Progenitor cell of endocrine pancreas (in vitro differentiated cells): ENCODE measurements around the gene PRMT3. TPM values are rescaled to one million over a fixed set of nuclear protein-coding genes. Genes with fewer than 3 reads are reported as not detected.

ENCODE experiments used
- DNase-seq: peaks from one replicate; pipeline ENCODE4 v3.0.0; 2021; ENCODE audit warnings: low spot score; ENCODE audit not compliant: unreplicated experiment
- H3K27ac Mint-ChIP-seq: 2 replicates; pipeline ENCODE4 v1.8.0; 2021; ENCODE audit warnings: mild to moderate bottlenecking, moderate library complexity, mixed read lengths
- H3K27me3 Mint-ChIP-seq: 2 replicates; pipeline ENCODE4 v1.8.0; 2021; ENCODE audit warnings: mixed read lengths
- H3K36me3 Mint-ChIP-seq: 2 replicates; pipeline ENCODE4 v1.8.0; 2022; ENCODE audit warnings: mixed read lengths; ENCODE audit not compliant: insufficient read depth
- H3K4me1 Mint-ChIP-seq: 2 replicates; pipeline ENCODE4 v1.8.0; 2021; ENCODE audit warnings: low read depth, mixed read lengths
- H3K4me3 Mint-ChIP-seq: 2 replicates; pipeline ENCODE4 v1.8.0; 2021; ENCODE audit warnings: low read depth, mild to moderate bottlenecking, moderate library complexity, mixed read lengths
- H3K9me3 Mint-ChIP-seq: 2 replicates; pipeline ENCODE4 v1.8.0; 2021; ENCODE audit warnings: low read depth, mixed read lengths
- total RNA-seq: library from RNA; stranded (reverse); gene quantifications from 2 replicates; pipeline ENCODE4 v1.2.1, GENCODE V29; 2021
- TF ChIP-seq, protein P1 (sequence below): fragments of 200-600 bp; sonication (generic); IDR thresholded peaks from one replicate; pipeline ENCODE4 v1.5.0; 2021; ENCODE audit warnings: antibody characterized with exemption, mild to moderate bottlenecking; ENCODE audit not compliant: unreplicated experiment

Gene PRMT3
- total RNA-seq, 1 donor from 2014 or later = 12.2 TPM

DNA sequence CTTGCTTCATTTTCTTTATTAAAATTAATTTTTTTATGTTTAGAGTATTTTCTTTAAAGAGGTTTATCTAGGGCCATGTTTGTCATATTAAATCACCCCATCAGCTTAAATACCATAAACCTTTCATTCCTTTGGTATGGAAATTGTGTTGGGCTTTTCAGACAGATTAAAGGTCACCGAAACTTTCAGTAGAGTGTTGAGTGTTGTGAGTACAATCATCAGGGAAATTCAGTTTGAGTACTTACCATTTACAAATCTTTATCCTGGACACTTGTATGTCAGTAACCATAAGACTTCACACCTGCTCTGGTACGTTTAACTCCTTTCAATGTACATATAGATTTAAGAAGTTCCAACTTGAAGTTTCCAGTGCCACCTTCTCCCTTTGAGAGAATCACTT, 12.0 kb downstream of the PRMT3 start:
- Mint-ChIP-seq H3K27ac (no peak overlapping the region), H3K9me3 (no peaks in the 10 kb centered on the region), H3K4me1 (no peaks in the 10 kb centered on the region), H3K4me3 (no peak overlapping the region), H3K27me3 (no peaks in the 10 kb centered on the region), H3K36me3 (peaks cover 13% of the 10 kb centered on the region)
- no peak for DNase-seq
- TF ChIP-seq, protein P1, sequence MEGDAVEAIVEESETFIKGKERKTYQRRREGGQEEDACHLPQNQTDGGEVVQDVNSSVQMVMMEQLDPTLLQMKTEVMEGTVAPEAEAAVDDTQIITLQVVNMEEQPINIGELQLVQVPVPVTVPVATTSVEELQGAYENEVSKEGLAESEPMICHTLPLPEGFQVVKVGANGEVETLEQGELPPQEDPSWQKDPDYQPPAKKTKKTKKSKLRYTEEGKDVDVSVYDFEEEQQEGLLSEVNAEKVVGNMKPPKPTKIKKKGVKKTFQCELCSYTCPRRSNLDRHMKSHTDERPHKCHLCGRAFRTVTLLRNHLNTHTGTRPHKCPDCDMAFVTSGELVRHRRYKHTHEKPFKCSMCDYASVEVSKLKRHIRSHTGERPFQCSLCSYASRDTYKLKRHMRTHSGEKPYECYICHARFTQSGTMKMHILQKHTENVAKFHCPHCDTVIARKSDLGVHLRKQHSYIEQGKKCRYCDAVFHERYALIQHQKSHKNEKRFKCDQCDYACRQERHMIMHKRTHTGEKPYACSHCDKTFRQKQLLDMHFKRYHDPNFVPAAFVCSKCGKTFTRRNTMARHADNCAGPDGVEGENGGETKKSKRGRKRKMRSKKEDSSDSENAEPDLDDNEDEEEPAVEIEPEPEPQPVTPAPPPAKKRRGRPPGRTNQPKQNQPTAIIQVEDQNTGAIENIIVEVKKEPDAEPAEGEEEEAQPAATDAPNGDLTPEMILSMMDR = no peak

- no peak overlapping the region for H3K4me3 Mint-ChIP-seq
- no peak for DNase-seq
- H3K27me3 Mint-ChIP-seq = no peaks in the 10 kb centered on the region
- H3K36me3 Mint-ChIP-seq = peaks cover 6% of the 10 kb centered on the region
- H3K9me3 Mint-ChIP-seq = no peaks in the 10 kb centered on the region
- H3K4me1 Mint-ChIP-seq = no peaks in the 10 kb centered on the region
- H3K27ac Mint-ChIP-seq = no peak overlapping the region
- TF ChIP-seq, protein P1 = no peak
These were observed 15.5 kb downstream of the PRMT3 start for GRCh38 chr11:20403059-20403458.

- H3K9me3 Mint-ChIP-seq = no peaks in the 10 kb centered on the region
- TF ChIP-seq, protein P1 = no peak
- no peak for DNase-seq
- no peaks in the 10 kb centered on the region for H3K27me3 Mint-ChIP-seq
- H3K4me3 Mint-ChIP-seq = no peak overlapping the region
- H3K27ac Mint-ChIP-seq = no peak overlapping the region
- H3K4me1 Mint-ChIP-seq = no peaks in the 10 kb centered on the region
- H3K36me3 Mint-ChIP-seq = peaks cover 7% of the 10 kb centered on the region
These were observed 19.0 kb downstream of the PRMT3 start for GRCh38 chr11:20406484-20406883.

GRCh38 chr11:20407344-20407743, 19.8 kb downstream of the PRMT3 start:
- DNase-seq = no peak
- Mint-ChIP-seq H3K36me3 (peaks cover 8% of the 10 kb centered on the region), H3K27ac (no peak overlapping the region), H3K27me3 (no peaks in the 10 kb centered on the region), H3K4me3 (no peak overlapping the region), H3K4me1 (no peaks in the 10 kb centered on the region), H3K9me3 (no peaks in the 10 kb centered on the region)
- TF ChIP-seq, protein P1 = no peak

GRCh38 chr11:20415432-20415831, 27.9 kb downstream of the PRMT3 start:
- no peaks in the 10 kb centered on the region for H3K9me3 Mint-ChIP-seq
- H3K4me1 Mint-ChIP-seq = no peaks in the 10 kb centered on the region
- TF ChIP-seq, protein P1 = no peak
- peaks cover 6% of the 10 kb centered on the region for H3K36me3 Mint-ChIP-seq
- H3K27me3 Mint-ChIP-seq = no peaks in the 10 kb centered on the region
- H3K4me3 Mint-ChIP-seq = no peak overlapping the region
- no peak for DNase-seq
- no peak overlapping the region for H3K27ac Mint-ChIP-seq

DNA sequence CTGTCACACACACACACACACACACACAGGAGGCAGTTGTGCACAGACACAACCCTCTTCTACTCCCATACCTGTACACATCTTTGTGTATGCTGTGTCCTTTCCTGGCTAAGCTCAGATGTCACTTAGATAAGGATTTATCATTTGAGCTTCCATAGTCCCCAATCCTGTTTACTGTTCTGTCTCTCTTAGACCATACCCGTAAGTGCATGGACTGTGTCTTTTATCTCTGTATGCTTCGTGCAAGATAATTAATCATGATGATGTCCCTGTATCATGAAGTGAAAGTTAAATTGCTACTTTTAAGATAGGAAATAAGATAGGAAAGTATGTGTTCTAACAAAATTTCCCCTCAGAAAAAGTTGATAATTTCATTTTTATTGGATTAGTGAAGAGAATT, 30.3 kb downstream of the PRMT3 start:
- Mint-ChIP-seq H3K4me3 (no peak overlapping the region), H3K36me3 (peaks cover 8% of the 10 kb centered on the region), H3K27ac (no peak overlapping the region), H3K4me1 (no peaks in the 10 kb centered on the region), H3K9me3 (no peaks in the 10 kb centered on the region), H3K27me3 (no peaks in the 10 kb centered on the region)
- TF ChIP-seq, protein P1 = no peak
- DNase-seq = no peak
